Epithelial cell of esophagus (primary cell): ENCODE data around the gene CHKA.
A peak's percentile ranks its signal among the peaks of the same experiment; 100 is the strongest.

Experiments used
- DNase-seq: peaks from one replicate; pipeline ENCODE4 v3.0.0; 2010; ENCODE audit warnings: low read depth
- H3K4me3 ChIP-seq: 2 replicates; pipeline ENCODE4 v1.5.1; 2011; ENCODE audit warnings: mild to moderate bottlenecking, low read length, control low read depth
- TF ChIP-seq, protein P1 (sequence below): IDR thresholded peaks from 2 replicates; pipeline ENCODE4 v1.5.1; 2011; ENCODE audit warnings: low read depth, mild to moderate bottlenecking, low read length, control low read depth, inconsistent platforms; ENCODE audit not compliant: insufficient read depth; ENCODE audit errors: missing control alignments

CHKA gene

DNA sequence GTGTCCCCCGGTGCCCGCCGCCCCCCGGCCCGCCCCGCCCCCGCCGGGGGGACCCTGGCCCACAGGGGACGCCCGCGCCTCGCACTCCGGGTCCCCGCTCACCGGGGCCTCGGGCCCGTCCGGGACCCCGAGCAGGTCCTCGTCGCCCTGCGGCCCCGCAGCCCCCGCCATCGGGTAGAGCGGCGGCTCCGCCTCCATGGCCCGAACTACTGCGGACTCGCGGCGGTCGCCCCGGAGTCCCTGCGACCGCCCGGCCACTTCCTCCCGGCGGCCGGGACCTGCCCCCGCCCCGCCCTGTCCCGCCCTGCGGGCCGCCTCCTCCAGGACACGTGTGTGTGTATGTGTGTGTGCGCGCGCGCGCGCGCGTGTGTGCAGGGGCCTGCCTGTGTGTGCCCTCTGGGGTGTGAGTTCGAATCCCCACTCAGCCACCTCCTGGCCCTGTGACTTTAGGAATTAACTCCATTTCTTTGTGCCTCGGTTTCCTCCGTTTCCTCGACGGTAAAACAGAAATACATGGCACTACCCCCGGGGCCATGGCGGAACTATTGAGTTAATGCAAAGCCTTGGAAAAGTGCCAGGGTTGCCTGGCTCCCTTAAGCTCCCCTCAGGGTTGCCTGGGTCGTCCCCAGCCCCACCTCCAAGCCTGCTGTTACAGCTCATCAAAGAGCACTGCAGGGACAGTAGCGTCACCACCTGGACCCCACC, 117.2 kb downstream of the CHKA start, which contains the start of gene UNC93B1:
TSS of gene UNC93B1 (minus strand) at position 252 of the 705 bp plus-strand sequence. CDS start at position 198, 54 bp downstream.
- H3K4me3 ChIP-seq, result peak within 1 kb of the TSS; percentile 47
- TF ChIP-seq, protein P1, sequence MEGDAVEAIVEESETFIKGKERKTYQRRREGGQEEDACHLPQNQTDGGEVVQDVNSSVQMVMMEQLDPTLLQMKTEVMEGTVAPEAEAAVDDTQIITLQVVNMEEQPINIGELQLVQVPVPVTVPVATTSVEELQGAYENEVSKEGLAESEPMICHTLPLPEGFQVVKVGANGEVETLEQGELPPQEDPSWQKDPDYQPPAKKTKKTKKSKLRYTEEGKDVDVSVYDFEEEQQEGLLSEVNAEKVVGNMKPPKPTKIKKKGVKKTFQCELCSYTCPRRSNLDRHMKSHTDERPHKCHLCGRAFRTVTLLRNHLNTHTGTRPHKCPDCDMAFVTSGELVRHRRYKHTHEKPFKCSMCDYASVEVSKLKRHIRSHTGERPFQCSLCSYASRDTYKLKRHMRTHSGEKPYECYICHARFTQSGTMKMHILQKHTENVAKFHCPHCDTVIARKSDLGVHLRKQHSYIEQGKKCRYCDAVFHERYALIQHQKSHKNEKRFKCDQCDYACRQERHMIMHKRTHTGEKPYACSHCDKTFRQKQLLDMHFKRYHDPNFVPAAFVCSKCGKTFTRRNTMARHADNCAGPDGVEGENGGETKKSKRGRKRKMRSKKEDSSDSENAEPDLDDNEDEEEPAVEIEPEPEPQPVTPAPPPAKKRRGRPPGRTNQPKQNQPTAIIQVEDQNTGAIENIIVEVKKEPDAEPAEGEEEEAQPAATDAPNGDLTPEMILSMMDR, result no peak
- DNase-seq, result peak; percentile 81

DNA sequence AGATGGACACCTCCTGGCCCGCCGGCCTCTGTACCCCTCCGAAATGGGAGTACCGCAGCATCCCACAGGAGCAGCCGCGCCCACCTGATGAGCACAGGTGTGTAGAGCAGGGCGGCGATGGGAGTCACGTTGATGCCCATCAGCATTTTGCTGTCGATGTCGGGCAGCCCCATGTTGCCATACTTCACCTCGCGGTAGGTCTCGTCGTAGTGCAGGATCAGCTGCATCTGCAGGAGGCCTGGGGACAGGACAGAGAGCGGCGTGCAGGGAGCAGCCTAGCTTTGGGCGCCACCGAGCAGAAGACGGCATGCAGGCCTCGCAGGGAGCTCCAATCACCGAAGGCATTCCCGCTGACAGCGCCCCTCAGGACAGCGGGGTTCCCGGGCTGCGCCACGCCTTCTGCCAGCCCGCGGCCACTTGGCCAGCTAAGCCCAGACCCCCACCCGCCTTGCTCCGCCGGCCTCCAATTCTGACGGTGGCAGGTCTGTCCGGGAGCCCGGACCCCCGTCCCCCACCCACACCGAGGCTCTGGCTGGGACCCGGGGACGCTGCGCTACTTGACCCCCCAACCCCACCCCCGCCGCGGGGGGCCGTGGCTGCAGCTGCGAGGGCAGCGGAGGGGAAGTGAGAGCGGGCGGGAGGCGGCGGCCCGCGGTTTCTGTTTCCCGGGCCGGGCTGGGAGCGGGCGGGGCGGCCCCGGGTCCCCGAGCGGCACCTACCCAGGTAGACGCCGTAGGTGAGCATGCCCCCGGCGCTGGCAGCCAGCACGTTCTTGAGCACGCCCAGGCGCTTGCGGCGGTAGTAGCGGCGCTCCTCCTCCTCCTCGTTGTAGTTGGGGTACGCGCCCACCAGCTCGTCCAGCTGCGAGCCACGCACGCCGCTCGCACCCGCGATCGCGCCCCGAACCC, 118.0 kb downstream of the CHKA start:
- H3K4me3 ChIP-seq, result peak overlapping the region; percentile 47
- TF ChIP-seq, protein P1, result no peak
- peak; percentile 47 for DNase-seq
